GM19324 (cell line): Measurements from ENCODE around the gene OPCML.

ENCODE experiments used
- ATAC-seq: cut with Tn5 transposase; IDR thresholded peaks from one replicate; pipeline ENCODE4 v1.9.1; 2021; ENCODE audit warnings: mild to moderate bottlenecking, moderate library complexity; ENCODE audit not compliant: unreplicated experiment, low FRiP score

Gene OPCML

DNA sequence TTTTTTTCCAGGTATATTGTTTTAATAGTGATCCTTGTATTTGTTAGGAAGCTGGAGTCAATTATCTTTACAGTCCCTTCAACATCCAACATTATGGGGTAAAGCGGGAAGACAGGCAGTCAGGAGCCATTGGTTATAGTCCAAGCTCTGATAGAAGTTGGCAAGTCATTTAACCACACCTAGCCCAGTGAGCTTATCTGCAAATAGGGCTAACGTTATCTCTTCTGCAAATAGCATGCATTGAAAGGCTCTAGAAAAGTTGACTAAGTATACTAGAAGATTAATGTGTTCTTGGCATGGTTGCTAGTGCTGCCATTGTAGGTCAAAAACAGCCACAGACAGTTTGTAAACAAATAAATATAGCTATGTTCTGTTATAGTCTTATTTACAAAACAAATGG is 520.7 kb downstream of the OPCML start:
- ATAC-seq, result no peak

DNA sequence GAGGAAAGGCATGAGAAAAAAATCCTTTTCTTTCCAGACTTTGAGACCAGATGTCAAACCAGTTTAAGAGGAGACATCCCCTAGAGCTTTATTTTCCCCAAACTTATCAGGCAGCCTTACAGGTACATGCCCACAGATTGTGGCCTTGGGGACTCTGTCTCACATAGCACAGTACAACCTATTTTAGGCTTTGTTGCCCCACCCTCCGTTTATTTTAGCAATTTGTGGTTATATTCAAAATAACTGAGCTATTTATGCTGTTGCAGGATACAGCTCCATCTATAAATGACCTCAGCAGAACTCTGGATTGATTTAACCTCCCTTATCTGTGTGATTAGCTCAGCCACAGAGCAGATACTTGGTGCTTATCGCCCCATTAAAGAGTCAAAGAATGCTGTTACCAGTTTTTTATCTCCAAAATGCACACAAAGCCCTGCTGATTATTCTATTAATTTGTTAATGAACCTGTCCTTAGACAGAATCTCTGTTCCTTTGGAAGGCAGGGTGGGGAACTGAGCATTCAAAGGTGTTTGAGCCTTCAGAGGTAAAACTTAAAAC is 525.2 kb downstream of the OPCML start:
- ATAC-seq, result no peak

DNA sequence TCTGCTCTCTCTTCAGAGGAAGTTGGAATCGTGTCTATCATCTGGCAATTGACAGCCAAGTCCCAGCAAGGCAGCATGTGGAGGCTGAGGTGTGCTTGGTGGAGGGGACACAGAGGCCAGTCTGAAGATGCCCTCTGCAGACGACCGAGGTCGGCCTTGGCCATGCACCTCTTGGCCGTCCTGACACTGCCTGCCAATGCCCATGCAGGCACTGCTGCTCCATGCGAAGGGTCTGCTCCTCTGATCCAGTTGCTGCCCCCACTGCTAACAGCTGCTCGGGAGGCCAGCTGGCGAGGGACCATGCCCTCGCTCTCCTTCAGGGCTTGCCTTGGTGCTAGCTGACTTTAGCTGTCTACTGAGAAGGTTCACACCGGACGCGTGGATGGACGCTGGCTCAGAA is 527.9 kb downstream of the OPCML start:
- ATAC-seq, result no peak

DNA sequence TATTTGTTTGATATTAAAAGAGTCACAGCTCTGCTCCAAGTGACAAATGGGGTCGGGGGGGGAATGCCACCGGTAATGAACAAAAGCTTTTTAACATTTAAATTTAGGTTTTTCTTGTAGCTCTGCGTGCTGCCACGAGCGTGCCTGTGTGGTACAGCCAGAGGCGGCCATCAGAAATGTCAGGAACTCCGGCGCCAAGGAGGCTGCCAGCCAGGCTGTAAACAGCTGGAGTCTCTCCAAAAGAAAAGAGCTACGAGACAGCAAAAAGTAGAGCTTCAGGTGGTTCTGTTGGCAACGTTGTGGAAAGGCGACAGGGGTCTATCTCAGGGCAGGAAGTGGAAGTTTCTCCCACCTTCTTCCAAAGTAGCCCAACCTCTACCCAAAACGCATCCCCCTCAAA is 532.8 kb downstream of the OPCML start:
- no peak for ATAC-seq

DNA sequence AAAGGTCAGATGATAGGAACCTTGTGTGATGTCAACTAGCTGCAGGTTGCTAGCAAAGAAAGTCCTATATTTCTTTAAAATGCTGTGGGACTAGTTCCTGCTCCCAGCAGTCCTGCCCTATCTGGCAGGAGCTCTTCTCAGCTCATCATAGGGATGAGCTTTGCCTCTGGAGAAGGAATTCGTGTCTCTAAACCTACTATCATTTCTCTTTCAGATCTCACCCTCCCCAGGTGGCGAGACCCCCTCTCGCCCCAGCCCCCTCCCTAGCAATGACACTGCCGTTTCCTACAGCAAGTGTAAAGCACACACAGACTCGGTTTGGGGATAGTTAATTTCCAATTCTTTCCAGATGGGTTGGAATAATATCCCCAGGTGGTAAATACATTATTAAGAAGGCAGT is 533.3 kb downstream of the OPCML start:
- ATAC-seq, result no peak

DNA sequence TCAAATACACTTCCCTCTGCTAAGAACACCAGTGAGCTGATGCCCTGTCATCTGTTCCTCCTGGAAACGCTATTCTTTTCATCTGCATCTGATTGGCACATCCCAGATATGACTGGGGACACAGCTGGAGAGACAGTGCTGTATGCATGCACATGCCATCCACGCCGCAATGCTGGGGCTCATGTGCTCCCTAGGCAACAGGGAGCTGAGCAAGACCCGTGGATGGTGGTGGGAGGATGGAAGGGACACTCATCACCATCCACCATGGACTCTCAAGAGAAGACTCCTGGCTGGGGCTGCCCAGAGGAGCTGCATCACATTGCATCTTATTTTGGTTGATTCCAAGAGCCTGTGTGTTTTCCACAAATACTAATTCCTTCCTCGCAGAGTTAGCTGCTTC is 534.9 kb downstream of the OPCML start:
- no peak for ATAC-seq

DNA sequence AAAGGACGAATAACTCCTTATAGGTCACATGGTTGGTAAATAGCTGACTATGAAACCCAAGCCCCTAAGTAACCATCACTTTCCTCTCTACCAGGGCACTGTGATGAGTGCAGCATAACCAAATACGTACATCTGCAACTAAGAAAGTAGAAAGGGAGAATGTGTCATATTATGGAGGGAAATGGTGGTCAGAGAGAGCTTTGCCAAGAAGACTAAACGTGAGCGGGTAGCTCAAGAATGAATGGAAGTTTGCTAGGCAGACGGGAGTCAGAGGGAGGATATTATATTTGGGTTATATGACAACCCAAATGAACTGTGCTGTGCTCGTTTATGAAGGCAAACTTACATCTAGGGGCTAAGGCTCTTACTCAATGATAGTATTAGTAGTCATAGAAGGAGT is 537.3 kb downstream of the OPCML start:
- ATAC-seq, result no peak

DNA sequence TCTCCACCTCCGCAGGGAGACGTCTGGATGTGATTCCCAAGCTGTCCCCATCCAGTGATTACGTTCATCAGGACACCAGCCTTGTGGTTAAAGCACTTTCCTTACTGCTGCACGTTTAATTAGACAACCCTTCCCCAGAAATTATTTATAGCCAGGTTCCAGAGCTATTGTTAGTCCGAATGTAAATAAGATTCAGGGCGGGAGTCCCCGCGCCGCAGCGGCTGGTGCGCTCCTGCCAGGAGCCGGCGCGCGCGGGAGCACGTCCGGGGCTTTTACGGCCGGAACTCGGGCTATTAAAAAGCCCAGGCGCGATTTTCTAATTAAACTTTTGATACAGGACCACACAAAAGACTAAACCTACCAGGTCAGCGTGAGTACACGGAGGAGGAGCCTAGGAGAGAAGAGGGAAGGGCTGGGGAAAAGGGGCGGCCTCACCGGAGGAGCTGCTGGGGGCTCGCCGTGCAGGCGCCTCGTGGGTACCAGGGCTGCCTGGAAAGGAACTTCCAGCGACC is 538.3 kb downstream of the OPCML start:
- ATAC-seq, result no peak

DNA sequence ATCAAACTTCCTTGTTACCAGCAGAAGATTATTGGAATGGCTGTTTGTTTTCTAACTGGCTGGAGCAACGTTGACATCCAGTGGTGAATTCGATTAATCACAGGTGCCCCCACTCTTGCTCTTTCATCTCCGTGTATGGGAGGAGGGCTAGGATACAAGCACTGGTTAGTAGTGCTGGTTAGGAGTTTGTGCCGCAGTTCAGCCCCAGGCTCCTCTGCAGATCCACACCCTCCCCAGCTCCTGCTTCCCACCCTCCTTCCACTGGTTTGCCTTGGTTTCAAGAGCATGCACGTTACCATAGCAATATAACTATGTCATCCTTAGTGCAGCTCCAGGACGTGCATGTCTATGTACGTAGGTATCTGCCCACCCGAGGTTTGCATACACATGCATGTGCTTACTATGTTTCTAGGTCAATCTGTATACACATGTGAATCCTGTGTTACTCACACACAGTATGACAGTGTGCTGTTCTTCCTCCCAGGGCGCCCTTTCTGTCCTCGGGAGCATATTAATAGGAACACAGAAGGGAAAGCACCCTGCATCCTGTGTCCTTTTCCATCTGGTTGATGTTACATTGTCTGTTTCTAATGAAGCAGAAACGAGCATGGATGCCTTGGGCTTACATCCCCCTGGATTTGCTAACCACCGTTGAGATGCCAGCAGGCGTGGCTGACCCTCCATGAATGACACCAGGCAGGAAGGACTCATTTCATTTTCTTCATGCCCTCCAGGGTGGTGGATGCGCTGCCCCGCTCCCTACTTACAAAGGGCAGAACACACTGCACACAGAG is 539.3 kb downstream of the OPCML start:
- ATAC-seq, result no peak

DNA sequence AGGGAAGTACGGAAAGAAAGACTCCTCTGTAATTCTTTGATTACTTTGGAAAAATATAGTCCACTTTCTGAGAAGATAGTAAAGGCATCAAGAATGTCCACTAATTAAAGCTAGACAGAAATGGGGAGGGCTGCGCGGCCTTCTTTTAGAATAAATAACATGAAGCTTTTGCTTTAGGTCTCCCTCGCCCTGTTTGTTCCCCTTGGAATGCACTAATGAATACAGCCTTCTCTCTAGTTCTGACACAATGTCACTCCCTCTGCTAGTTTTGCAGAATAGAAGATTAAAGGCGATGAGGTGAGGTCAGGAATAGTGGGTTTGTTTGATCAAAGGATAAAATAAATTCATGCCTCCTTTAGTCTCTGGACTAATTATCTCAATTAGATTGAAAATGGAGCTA is 543.9 kb downstream of the OPCML start:
- no peak for ATAC-seq

DNA sequence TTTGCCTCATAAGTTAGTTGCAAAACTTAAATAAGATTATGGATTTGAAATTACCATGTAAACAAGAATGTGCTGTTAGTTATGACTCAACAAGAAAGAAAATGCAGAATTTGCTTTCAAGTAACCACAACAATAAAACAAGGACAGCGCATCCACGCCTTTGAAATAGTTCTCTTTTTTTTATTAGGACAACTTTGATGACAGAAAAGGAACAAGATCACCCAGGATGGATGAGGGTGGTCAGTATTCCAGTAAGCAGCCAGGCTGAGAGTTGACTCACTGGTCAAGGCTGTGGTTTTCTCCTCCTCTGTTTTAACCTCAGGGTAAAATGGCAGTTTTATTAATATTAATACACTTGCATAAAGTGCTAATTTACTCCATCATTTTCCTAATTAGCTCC is 544.4 kb downstream of the OPCML start:
- ATAC-seq, result no peak

DNA sequence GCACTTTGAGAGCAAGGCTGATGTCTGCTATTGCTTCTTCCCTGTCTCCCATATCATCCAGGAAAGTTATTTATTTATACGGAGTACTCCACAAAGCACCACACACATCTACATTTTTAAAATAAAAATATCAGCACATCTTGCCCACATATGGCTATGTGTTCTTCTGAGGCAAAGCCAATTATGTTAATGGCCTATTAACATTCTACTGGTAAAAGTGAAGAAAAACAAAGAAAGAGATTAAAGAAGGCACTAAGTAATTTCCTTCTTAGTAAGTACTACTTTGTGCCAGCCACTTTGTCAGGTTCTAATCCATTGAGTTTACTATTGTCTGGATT is 548.7 kb downstream of the OPCML start:
- ATAC-seq, result no peak

DNA sequence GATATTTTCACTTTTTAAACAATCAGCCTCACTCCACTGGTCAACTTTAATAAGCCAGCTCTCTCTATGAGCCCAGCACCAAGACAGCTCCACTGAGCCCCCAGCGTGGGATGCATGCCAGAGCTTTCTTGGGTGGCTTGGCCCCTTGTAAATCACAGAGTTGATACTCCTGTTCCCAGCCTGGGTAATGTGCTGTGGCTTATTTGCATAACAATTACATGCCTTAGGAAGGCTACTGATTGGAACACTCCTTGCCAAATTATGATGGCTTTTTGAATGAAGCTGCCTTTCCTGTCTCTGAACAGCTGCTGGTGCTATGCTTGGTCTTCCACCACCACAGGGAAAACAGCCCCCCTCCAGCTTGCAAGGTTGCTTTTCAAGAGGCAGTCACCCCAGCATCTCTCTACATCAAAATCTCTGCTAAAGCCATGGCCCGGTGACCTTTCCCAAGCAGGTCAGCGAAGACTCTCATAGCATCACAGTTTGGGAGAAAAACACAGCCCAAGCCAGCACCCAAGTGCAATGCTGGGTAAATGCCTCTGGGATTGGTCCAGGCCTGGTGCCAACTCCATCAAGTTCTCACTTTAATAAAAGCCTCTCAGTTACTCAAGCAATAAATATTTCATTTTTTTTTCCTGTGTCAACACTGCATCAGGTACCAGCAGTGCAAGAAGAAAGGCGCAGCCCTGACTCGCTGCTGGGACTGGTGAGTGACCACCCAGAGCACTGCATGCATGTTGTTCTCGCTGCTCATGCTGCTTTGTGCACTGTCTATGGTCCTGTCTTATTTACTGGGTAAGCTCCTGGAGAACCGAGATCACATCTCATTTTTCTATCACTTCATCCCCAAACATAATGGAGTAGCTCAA is 549.3 kb downstream of the OPCML start:
- ATAC-seq, result no peak

DNA sequence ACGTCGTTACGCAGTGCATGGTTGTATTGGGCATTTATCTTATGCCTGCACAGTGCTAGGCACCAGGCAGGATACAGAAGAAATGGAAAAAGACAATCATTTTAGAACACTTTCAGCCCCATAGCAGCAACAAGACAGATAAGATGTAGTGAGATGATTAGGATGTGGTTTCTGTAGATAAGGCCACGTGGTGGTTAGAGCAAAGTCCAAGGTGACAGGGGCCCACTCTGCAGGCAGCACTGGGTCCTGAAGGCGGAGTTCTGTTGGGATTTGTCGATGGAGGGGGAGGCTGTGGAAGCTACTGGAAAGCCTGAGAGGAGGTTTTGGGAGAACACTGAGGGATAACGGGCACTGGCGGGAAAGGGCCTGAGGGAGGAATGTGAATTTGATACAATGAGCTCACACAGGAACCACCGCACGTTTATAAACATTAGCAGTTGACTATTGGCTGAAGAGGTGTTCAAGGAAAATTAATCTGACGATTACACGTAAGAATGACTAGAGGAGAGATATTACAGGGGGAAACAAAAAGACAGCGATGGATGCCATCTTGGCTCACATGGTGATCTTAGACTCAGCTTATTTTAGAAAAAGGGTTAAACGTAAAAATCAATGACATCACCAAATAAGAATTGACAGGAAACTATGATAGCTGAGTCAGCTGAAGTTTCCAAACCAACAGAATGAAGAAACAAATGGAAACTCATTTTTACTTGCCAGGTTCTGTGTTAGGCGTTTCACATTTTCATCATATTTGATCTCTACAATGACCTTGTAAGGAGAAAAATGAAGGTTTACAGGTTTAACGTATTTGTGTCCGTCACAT is 551.0 kb downstream of the OPCML start:
- ATAC-seq, result no peak

DNA sequence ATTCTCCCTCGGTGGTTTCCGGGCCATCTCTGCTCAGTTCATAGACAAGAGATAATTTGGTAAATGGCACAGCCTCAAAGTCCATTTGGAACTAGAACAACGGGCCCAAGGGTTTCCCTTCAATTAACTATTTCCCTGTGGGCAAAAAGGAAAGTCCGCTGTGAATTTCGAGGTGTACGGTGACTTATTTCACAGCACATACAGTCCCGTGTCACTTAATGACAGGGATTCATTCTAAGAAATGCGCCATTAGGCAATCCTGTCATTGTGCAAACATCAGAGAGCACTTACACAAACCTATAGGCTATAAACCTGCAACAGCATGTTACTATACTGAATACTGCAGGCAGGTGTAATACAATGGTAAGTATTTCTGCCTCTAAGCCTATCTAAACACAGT is 551.6 kb downstream of the OPCML start:
- no peak for ATAC-seq

DNA sequence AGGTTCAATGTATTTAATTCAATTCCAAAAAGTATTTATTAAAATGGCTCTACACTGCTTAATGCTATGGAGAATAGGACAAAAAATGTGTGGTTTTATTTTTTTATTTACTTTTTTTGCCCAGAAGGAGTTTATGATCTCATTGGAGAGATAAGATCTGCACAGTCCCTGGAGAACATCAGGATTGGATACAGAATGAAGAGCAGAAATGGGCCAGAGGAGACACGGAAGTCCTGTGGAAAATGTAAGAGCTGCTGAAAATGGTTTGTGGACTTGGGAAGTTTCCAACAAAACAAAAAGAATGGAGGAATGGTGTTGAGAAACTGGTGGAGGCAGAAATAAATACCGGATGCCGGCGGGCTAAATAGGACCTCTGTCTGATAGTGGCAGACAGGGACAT is 554.6 kb downstream of the OPCML start:
- ATAC-seq, result no peak

DNA sequence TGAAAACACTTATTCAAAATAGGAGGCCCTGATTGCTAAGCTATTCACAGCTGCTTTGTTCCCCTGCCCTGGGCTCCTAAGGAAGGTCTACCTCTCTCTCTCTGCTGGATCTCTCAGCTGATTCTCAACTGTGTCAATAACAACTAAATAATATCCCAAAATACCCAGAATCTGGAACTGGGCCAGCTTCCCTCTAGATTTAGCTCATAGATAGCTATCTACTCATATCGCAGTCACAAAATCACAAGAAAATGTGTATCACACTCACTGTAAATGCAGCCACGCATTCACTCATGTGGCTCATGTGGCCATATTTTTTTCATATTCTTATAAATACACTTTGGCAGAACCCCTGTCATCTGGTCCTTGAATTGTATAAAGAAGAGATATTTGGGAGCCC is 555.1 kb downstream of the OPCML start:
- ATAC-seq, result no peak

DNA sequence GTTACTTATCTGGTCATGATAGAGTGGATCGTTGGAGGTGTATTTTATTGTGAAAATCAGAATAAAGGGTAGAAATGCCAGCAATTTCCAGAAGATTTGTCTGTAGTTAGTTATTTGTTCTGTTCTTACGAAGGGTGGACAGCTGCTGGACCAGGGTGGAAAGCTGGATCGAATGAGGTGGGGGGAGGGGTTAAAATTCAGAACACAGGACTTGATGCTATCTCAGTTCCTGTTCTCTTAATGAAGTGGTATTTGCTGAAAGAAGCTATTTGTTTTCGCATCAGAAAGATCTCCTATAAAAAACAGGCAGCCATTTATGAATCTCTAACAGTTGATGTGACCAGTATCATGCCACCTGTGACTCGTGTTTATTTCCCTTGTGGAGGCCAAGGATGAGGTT is 556.2 kb downstream of the OPCML start:
- ATAC-seq, result no peak

DNA sequence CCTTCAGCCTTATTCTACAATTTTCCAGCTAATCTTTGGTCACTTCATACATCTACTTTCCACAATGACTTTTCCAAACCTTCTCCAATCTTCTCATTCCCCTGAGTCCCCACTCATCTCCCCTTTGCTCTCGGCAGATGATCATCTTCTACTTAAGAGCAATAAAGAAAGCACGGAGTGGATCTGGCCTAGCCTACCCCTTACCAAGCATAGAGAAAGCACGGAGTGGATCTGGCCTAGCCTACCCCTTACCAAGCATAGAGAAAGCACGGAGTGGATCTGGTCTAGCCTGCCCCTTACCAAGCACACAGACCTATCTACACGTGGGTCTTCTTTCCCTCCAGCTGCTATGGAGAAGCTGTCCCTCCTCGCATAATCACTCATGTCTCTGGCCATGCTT is 558.6 kb downstream of the OPCML start:
- no peak for ATAC-seq

DNA sequence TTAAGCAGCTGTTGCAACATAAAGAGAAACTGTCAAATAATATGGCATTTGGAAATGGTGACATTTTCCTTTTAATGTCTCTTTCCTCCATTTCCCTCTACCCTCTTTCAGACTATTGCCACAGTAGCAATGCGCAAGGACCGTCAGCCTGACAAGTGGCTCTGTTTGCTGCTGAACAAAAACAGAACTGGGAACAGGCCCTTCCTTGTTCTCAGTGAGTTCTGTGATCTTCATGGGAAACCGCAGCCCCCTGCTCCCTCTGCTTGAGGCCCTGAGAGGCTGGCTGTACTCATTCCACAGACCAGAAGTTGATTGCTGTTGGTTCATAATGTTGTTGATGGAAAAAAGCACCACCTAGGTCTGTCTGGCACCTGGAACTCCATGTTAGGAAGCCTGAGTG is 559.7 kb downstream of the OPCML start:
- no peak for ATAC-seq

DNA sequence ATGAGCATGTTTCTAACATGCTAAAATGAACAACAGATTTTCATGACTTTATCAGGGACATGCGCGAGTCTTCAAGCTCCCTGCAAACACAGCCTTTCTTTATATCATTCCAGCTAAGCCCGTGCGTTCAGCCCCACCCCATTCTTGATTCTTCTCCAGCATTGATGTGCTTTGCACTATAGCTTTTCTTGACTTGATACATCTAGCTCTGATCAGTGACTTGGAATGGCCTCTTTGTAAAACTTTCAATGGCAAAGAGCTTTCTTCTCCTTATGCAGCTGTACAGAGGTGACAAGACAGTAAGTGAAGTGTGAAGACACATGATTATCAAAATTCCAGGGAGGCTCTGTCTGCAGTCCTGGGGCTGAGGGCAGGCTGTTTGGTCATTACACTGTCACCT is 561.0 kb downstream of the OPCML start:
- ATAC-seq, result no peak
